ENCODE measurements around the gene DEFB114.

The DEFB114 gene

DNA sequence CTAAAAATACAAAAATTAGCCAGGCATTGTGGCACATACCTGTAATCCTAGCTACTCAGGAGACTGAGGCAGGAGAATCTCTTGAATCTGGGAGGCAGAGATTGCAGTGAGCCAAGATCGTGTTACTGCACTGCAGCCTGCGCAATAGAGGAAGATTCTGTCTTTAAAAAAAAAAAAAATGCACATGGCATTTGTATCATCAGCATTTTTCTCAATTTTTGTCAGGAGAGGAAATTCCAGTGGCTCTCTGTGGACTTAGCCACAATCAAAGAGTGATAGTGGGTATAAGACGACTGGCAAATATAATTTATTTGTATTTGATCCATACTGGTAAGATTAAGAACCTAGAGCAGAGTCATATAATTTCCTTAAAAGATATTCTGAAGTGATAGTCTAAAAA, 28.6 kb downstream of the DEFB114 start:
- DNase-seq (ENCODE audit: low read depth in 2 of 2) = no peak

- DNase-seq (ENCODE audit: low read depth in 2 of 2) = no peak
These were observed 29.2 kb downstream of the DEFB114 start for GRCh38 chr6:49934770-49935169.

- DNase-seq (ENCODE audit: low read depth in 2 of 2) = no peak
These were observed 30.4 kb downstream of the DEFB114 start for GRCh38 chr6:49933526-49933925.

GRCh38 chr6:49929340-49929739, 34.6 kb downstream of the DEFB114 start:
- no peak for DNase-seq (ENCODE audit: low read depth in 2 of 2)

DNA sequence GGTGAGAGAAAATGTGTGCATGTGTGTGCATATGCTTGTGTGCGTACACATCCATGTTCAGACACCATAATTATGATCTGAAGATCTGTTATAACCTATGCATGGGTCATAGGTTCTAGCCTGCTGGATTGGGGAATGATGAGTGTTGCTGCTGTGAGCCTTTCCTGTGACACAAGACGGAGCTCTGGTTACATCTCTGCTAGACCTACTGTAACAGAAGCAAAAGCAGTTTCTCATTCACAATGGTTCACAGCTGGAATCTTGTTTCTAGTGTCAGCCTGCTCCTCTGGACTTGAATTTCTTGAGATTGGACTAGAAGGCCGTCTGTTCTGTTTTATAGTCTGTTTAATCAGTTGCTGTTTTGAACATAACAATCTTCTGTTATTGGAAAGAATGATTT, 40.1 kb downstream of the DEFB114 start:
- DNase-seq (ENCODE audit: low read depth in 2 of 2) = no peak

GRCh38 chr6:49919935-49920644, 43.9 kb downstream of the DEFB114 start:
- no peak for DNase-seq (ENCODE audit: low read depth in 2 of 2)

GRCh38 chr6:49919261-49919660, 44.7 kb downstream of the DEFB114 start:
- DNase-seq (ENCODE audit: low read depth in 2 of 2) = no peak

DNA sequence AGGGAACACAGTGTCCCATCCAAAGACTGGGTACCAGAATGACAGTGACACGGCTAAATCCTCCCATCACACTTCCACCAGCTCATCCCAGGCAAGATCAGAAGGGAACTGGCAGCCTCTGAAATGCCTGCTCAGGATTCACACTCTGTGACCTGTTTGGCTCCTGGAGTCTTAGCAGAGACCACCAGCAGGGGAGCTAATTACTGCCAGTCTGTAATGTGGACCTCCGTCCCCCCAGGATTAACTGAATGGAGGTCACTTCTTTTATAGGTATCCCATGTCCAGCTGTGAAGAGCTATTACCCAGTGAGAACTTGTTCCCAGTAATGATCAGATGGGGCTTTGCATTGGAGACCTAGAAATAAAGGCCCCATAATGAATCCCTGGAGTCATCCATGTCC, 45.2 kb downstream of the DEFB114 start:
- DNase-seq (ENCODE audit: low read depth in 2 of 2) = no peak

- no peak for DNase-seq (ENCODE audit: low read depth in 2 of 2)
These were observed 48.9 kb downstream of the DEFB114 start for GRCh38 chr6:49915035-49915434.

- DNase-seq (ENCODE audit: low read depth in 2 of 2) = no peak
These were observed 50.2 kb downstream of the DEFB114 start for GRCh38 chr6:49913636-49914375.

GRCh38 chr6:49912196-49912595, 51.8 kb downstream of the DEFB114 start:
- DNase-seq (ENCODE audit: low read depth in 2 of 2) = no peak

DNA sequence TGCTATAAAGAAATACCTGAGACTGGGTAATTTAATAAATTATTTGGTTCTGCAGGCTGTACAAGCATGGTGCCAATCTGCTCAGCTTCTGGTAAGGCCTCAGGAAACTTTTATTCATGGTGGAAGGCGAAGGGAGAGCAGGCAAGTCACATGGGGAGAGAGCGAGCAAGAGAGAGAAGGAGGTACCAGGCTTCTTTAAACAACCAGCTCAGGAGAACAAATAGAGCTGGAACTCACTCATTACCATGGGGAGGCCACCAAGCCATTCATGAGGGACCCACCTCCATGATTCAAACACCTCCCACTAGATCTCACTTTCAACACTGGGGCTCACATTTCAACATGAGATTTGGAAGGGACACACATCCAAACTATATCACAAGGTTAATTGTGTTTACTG, 52.7 kb downstream of the DEFB114 start:
- DNase-seq (ENCODE audit: low read depth in 2 of 2) = no peak

Data from stimulated activated CD8-positive, alpha-beta memory T cell treated with anti-CD3 and anti-CD28 coated beads, Interleukin-2, amount 100 ng/mL, for 1 hour (primary cell).